Islet precursor cell (in vitro differentiated cells): Measurements from ENCODE around the gene MYMX.

Experiments
- DNase-seq: peaks from one replicate; pipeline ENCODE4 v3.0.0-alpha.2; 2018

The MYMX gene

GRCh38 chr6:44234101-44235025, 17.6 kb downstream of the MYMX start:
- DNase-seq = peak; percentile 94

GRCh38 chr6:44235269-44235668, 18.5 kb downstream of the MYMX start:
- DNase-seq = no peak

GRCh38 chr6:44235891-44236516, 19.3 kb downstream of the MYMX start:
- no peak for DNase-seq

- DNase-seq = peak; percentile 93
Measured at GRCh38 chr6:44237021-44237812, 20.5 kb downstream of the MYMX start.

- peak; percentile 84 for DNase-seq
Measured at GRCh38 chr6:44237813-44238433, 21.2 kb downstream of the MYMX start.

GRCh38 chr6:44238687-44239350, 22.1 kb downstream of the MYMX start:
- peak; percentile 38 for DNase-seq

- DNase-seq = no peak
Measured at GRCh38 chr6:44243345-44243744, 26.6 kb downstream of the MYMX start.

- peak; percentile 40 for DNase-seq
Measured at GRCh38 chr6:44245391-44245911, 28.7 kb downstream of the MYMX start.

GRCh38 chr6:44245912-44246662, 29.4 kb downstream of the MYMX start:
- peak; percentile 98 for DNase-seq

- peak; percentile 99 for DNase-seq
Measured at GRCh38 chr6:44246663-44247337, 30.1 kb downstream of the MYMX start, which contains the start of gene HSP90AB1. HSP90AB1 (plus strand) TSS chr6:44247101; CDS start chr6:44248630, 1,529 bp downstream.

- DNase-seq = peak; percentile 65
Measured at GRCh38 chr6:44247338-44248302, 30.9 kb downstream of the MYMX start.

- DNase-seq = no peak
Measured at GRCh38 chr6:44248579-44248978, 31.9 kb downstream of the MYMX start.

- DNase-seq = no peak
Measured at GRCh38 chr6:44249082-44249748, 32.5 kb downstream of the MYMX start.

GRCh38 chr6:44250067-44250717, 33.5 kb downstream of the MYMX start:
- DNase-seq = no peak

- DNase-seq = no peak
Measured at GRCh38 chr6:44250718-44251123, 34.0 kb downstream of the MYMX start.

- DNase-seq = no peak
Measured at GRCh38 chr6:44251576-44252524, 35.1 kb downstream of the MYMX start.
